HepG2 (cell line): Measurements from ENCODE around the gene KRTAP12-1. TPM values are rescaled to one million over a fixed set of nuclear protein-coding genes. Genes with fewer than 3 reads are reported as not detected.
A peak's percentile ranks its signal among the peaks of the same experiment; 100 is the strongest.

Experiments
- CBX5 ChIP-seq: sonication (generic); formaldehyde crosslinking; IDR thresholded peaks from 2 replicates; pipeline ENCODE4 v1.4.0; 2020; ENCODE audit warnings: missing genetic modification reagents, borderline replicate concordance
- CENPBD1 ChIP-seq: sonication (generic); formaldehyde crosslinking; IDR thresholded peaks from 2 replicates; pipeline ENCODE4 v1.8.0; 2022; ENCODE audit warnings: missing genetic modification reagents, low read depth, mild to moderate bottlenecking, borderline replicate concordance
- DPF2 ChIP-seq: sonication (generic); formaldehyde crosslinking; IDR thresholded peaks from 2 replicates; pipeline ENCODE4 v1.4.0; 2020; ENCODE audit warnings: mild to moderate bottlenecking, low read depth, missing genetic modification reagents, borderline replicate concordance
- GLMP ChIP-seq: sonication (generic); formaldehyde crosslinking; IDR thresholded peaks from 2 replicates; pipeline ENCODE4 v1.9.0; 2021; ENCODE audit warnings: missing genetic modification reagents, mild to moderate bottlenecking, borderline replicate concordance
- HIC2 ChIP-seq: sonication (generic); formaldehyde crosslinking; IDR thresholded peaks from 2 replicates; pipeline ENCODE4 v1.9.0; 2022; ENCODE audit warnings: low read depth, missing genetic modification reagents
- KAT2B ChIP-seq: fragments of 150-350 bp; IDR thresholded peaks from 2 replicates; pipeline ENCODE4 v1.6.1; 2014; ENCODE audit warnings: low read depth, low read length, borderline replicate concordance
- MED1 ChIP-seq: sonication (generic); formaldehyde crosslinking; IDR thresholded peaks from 2 replicates; pipeline ENCODE4 v1.4.0; 2020; ENCODE audit warnings: missing genetic modification reagents
- NFE2 ChIP-seq: sonication (generic); formaldehyde crosslinking; IDR thresholded peaks from 2 replicates; pipeline ENCODE4 v1.4.0; 2020; ENCODE audit warnings: missing genetic modification reagents
- PAXIP1 ChIP-seq: sonication (generic); formaldehyde crosslinking; conservative IDR thresholded peaks from 2 replicates; pipeline ENCODE4 v1.4.0; 2020; ENCODE audit warnings: mild to moderate bottlenecking, missing genetic modification reagents, moderate library complexity
- PHB2 ChIP-seq: fragments of 450-650 bp; IDR thresholded peaks from 2 replicates; pipeline ENCODE4 v1.6.1; 2018; ENCODE audit not compliant: partially characterized antibody
- PREB ChIP-seq: sonication (generic); formaldehyde crosslinking; IDR thresholded peaks from 2 replicates; pipeline ENCODE4 v1.4.0; 2020; ENCODE audit warnings: missing genetic modification reagents
- TEF ChIP-seq: sonication (generic); formaldehyde crosslinking; IDR thresholded peaks from 2 replicates; pipeline ENCODE4 v1.5.0; 2020; ENCODE audit warnings: missing genetic modification reagents
- ZBTB4 ChIP-seq: sonication (generic); formaldehyde crosslinking; IDR thresholded peaks from 2 replicates; pipeline ENCODE4 v1.4.0; 2020; ENCODE audit warnings: missing genetic modification reagents, mild to moderate bottlenecking, borderline replicate concordance
- ZNF644 ChIP-seq: IDR thresholded peaks from 2 replicates; pipeline ENCODE4 v1.6.1; 2016; ENCODE audit warnings: low read depth
- polyA plus RNA-seq, 8 experiments: library from polyadenylated mRNA; depleted of rRNA in 3 of 8; stranded (reverse) in 7 of 8; unstranded in 1 of 8; fragments of >200 nt; fragmentation: Illumina TruSeq in 4 of 8; extraction: Trizol in 4 of 8; gene quantifications; 2 replicates each; pipeline versions ENCODE4 v1.2.1 to v1.2.3, GENCODE V29; 2011 to 2016; ENCODE audit warnings: low read depth in 4 of 8, missing spikeins in 1 of 8, mixed read lengths in 1 of 8; ENCODE audit not compliant: insufficient read depth in 1 of 8
- total RNA-seq, 5 experiments: library from RNA; depleted of rRNA; stranded (reverse); fragments of >200 nt; fragmentation: Illumina TruSeq; extraction: Trizol; gene quantifications; 2 replicates each; pipeline ENCODE4 v1.2.3, GENCODE V29; 2016; ENCODE audit warnings: low read depth in 1 of 5

The KRTAP12-1 gene
- total and polyA plus RNA-seq, 2 of the 13 experiments (the other 11 are each of a cell fraction or from before 2014, with no cell fraction given): not detected

GRCh38 chr21:44697811-44698734 is 16.1 kb upstream of the KRTAP12-1 start (continued):
- TF ChIP-seq ZNF644 (CRISPR knock-in tag): peak; percentile 52; the same call in 1 of the 2 replicates
- TF ChIP-seq GLMP (CRISPR knock-in tag): no peak
- TF ChIP-seq CENPBD1 (CRISPR knock-in tag): no peak
- no peak for TF ChIP-seq PREB (CRISPR knock-in tag)
- TF ChIP-seq ZBTB4: peak; percentile 88; the same call in 1 of the 2 replicates
- peak; percentile 73 for TF ChIP-seq PAXIP1 (CRISPR knock-in tag)
- 0 out of 2 replicates have a peak, but pooled peaks have one; percentile 36 for TF ChIP-seq CBX5 (CRISPR knock-in tag)
- no peak for TF ChIP-seq NFE2 (CRISPR knock-in tag)
- peak; percentile 67 for TF ChIP-seq MED1 (CRISPR knock-in tag)
- TF ChIP-seq KAT2B: no peak
- peak; percentile 40; the same call in 1 of the 2 replicates for TF ChIP-seq HIC2 (CRISPR knock-in tag)
- no peak for TF ChIP-seq TEF (CRISPR knock-in tag)
- TF ChIP-seq DPF2 (CRISPR knock-in tag): no peak
- no peak for TF ChIP-seq PHB2
